PFSK-1 (cell line): ENCODE results near the gene BCAS3.

Experiments
- POLR2AphosphoS5 ChIP-seq: IDR thresholded peaks from 2 replicates; pipeline ENCODE4 v1.6.1; 2012; ENCODE audit warnings: low read depth, mild to moderate bottlenecking, control low read depth, low read length, moderate library complexity
- REST ChIP-seq, 2 experiments: IDR thresholded peaks; 2 replicates each; pipeline versions ENCODE4 v1.6.1 to v1.8.0; 2011 to 2012; ENCODE audit warnings: low read depth in 2 of 2, low read length in 2 of 2, control low read depth in 1 of 2, inconsistent platforms in 1 of 2, mild to moderate bottlenecking in 1 of 2, moderate library complexity in 1 of 2; ENCODE audit not compliant: insufficient read depth in 1 of 2

DNA sequence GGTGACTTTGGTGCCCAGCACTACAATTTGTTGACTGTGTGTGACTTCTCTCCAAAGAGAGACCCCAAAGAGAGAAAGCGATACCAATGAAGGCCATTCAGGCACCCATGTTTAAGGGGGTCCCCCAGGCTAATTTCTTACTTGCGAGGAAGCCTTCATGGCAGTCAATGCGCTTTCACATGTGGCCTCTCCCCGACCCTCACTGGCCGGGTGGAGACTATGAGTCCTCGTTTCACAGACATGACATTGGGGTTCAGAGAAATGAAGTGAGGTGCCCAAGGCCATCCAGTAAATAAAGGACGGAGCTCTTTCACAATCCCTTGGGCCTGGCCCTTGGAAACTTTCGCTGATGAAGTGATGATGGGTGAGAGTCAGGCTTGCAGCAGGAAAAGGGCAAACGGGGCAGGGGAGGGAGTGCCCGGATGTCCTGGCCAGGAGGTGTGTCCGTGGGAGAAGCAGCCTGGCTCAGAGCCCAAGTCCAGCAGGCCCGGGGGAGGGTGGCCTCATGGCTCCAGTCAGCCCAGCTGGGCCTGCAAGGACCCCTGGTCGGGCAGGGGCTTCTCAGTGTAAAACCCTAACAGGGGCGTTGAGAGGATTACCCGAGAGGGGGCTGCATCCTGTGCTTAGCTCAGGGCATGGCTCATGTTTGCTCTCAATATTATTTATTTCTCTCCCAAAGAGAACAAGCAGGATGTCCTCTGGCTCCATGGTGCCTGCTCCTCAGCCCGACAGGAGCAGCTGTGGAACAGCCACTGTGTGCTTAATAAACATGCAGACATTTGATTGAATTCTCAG, 736.7 kb downstream of the BCAS3 start:
- no peak for TF ChIP-seq POLR2AphosphoS5
- 0 out of 4 replicates have a peak, but pooled peaks of 1 of the 2 experiments have one; percentile 28 for TF ChIP-seq REST (IDR thresholded peaks at IDR 0.05; ENCODE audit: insufficient read depth in 1 of 2, low read depth in 2 of 2, low read length in 2 of 2)
